ENCODE results near the gene CELA1.

DNA sequence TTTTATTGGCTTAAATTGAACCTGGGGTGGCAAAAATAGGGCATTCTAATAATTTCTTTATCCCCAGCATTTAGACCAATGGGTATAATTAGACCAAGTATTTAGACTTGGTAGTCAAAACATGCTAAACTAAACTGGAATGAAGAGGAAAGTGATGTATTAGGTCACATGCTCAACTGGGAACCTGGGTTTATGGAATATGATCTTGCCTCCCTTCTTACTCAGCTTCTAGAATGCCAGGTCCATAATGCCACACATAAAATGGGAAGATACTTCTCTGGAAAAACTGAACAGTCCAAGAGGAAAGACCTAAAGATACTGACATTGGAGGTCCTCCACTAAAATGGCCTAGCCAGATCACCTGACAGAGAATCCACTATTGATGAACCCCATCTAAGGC lies 16.3 kb downstream of the CELA1 start:
- TF ChIP-seq JUND (IDR thresholded peaks at IDR 0.05), result no peak
- TF ChIP-seq, protein P1, sequence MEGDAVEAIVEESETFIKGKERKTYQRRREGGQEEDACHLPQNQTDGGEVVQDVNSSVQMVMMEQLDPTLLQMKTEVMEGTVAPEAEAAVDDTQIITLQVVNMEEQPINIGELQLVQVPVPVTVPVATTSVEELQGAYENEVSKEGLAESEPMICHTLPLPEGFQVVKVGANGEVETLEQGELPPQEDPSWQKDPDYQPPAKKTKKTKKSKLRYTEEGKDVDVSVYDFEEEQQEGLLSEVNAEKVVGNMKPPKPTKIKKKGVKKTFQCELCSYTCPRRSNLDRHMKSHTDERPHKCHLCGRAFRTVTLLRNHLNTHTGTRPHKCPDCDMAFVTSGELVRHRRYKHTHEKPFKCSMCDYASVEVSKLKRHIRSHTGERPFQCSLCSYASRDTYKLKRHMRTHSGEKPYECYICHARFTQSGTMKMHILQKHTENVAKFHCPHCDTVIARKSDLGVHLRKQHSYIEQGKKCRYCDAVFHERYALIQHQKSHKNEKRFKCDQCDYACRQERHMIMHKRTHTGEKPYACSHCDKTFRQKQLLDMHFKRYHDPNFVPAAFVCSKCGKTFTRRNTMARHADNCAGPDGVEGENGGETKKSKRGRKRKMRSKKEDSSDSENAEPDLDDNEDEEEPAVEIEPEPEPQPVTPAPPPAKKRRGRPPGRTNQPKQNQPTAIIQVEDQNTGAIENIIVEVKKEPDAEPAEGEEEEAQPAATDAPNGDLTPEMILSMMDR (IDR thresholded peaks at IDR 0.05 in 2 of 3, conservative IDR thresholded peaks at IDR 0.05 in 1 of 3; ENCODE audit: borderline replicate concordance in 1 of 3, insufficient read depth in 1 of 3, low read depth in 2 of 3, low read length in 2 of 3), result no peak
- no peak for TF ChIP-seq POLR2AphosphoS5 (IDR thresholded peaks at IDR 0.05; ENCODE audit: low read depth, low read length)
- TF ChIP-seq, protein P2, sequence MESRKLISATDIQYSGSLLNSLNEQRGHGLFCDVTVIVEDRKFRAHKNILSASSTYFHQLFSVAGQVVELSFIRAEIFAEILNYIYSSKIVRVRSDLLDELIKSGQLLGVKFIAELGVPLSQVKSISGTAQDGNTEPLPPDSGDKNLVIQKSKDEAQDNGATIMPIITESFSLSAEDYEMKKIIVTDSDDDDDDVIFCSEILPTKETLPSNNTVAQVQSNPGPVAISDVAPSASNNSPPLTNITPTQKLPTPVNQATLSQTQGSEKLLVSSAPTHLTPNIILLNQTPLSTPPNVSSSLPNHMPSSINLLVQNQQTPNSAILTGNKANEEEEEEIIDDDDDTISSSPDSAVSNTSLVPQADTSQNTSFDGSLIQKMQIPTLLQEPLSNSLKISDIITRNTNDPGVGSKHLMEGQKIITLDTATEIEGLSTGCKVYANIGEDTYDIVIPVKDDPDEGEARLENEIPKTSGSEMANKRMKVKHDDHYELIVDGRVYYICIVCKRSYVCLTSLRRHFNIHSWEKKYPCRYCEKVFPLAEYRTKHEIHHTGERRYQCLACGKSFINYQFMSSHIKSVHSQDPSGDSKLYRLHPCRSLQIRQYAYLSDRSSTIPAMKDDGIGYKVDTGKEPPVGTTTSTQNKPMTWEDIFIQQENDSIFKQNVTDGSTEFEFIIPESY (IDR thresholded peaks at IDR 0.05; ENCODE audit: extremely low read depth, insufficient replicate concordance, low read length), result no peak
- TF ChIP-seq EZH2 (IDR thresholded peaks at IDR 0.05), result no peak
